SK-MEL-5 (cell line): Measurements from ENCODE around the gene PLCB4. TPM values are rescaled to one million over a fixed set of nuclear protein-coding genes. Genes with fewer than 3 reads are reported as not detected.

Source experiments
- DNase-seq: peaks from one replicate; pipeline ENCODE4 v3.0.0-alpha.2; 2016; ENCODE audit warnings: low read depth, low spot score
- in situ Hi-C: cut with HindIII; loops from 2 replicates; pipeline ENCODE4 v1.10.0; 2016; ENCODE audit warnings: low sequenced_read_pairs, high pct_unique_total_duplicates, low pct_unique_long_range_greater_than_20kb
- total RNA-seq: library from RNA; depleted of rRNA; stranded (reverse); fragments of >200 nt; shearing (Covaris generic); gene quantifications from 2 replicates; pipeline ENCODE4 v1.2.3, GENCODE V29; 2014

PLCB4 gene
- total RNA-seq, 1 experiment from 2014 or later = 15.8 TPM

- DNase-seq = no peak
- in situ Hi-C loops = no loop called here
These were observed 439.4 kb downstream of the PLCB4 start for GRCh38 chr20:9508240-9508661.

- in situ Hi-C loops = no loop called here
- DNase-seq = no peak
These were observed 439.9 kb downstream of the PLCB4 start for GRCh38 chr20:9508696-9509178.

- in situ Hi-C loops = no loop called here
- DNase-seq = no peak
These were observed 440.4 kb downstream of the PLCB4 start for GRCh38 chr20:9509246-9509645.

GRCh38 chr20:9510911-9511310 lies 442.0 kb downstream of the PLCB4 start:
- in situ Hi-C loops = no loop called here
- DNase-seq = no peak

GRCh38 chr20:9514072-9514460 lies 445.2 kb downstream of the PLCB4 start:
- no peak for DNase-seq
- in situ Hi-C loops = no loop called here

- in situ Hi-C loops = no loop called here
- no peak for DNase-seq
These were observed 445.8 kb downstream of the PLCB4 start, which contains the start of gene LAMP5 for GRCh38 chr20:9514461-9515213. Gene LAMP5 (plus strand): TSS chr20:9514590. CDS start chr20:9514853, 263 bp downstream.

GRCh38 chr20:9515214-9515585 lies 446.3 kb downstream of the PLCB4 start:
- no peak for DNase-seq
- in situ Hi-C loops = no loop called here

- in situ Hi-C loops = no loop called here
These were observed 446.9 kb downstream of the PLCB4 start for GRCh38 chr20:9515741-9516233.

GRCh38 chr20:9516234-9516871 lies 447.5 kb downstream of the PLCB4 start:
- in situ Hi-C loops = no loop called here
- no peak for DNase-seq

More at GRCh38 chr20:9515741-9516233, 446.9 kb downstream of the PLCB4 start:
- DNase-seq = no peak

- in situ Hi-C loops = no loop called here
- no peak for DNase-seq
These were observed 448.6 kb downstream of the PLCB4 start for GRCh38 chr20:9517297-9518162.

GRCh38 chr20:9518576-9519175 lies 449.8 kb downstream of the PLCB4 start:
- in situ Hi-C loops = no loop called here
- DNase-seq = no peak

- DNase-seq = no peak
- in situ Hi-C loops = no loop called here
These were observed 451.2 kb downstream of the PLCB4 start for GRCh38 chr20:9520086-9520485.

- no peak for DNase-seq
- in situ Hi-C loops = no loop called here
These were observed 454.7 kb downstream of the PLCB4 start for GRCh38 chr20:9523636-9524035.
